Hepatocyte (in vitro differentiated cells): ENCODE measurements around the gene TMSB4X. TPM values are rescaled to one million over a fixed set of nuclear protein-coding genes. Genes with fewer than 3 reads are reported as not detected.
"Not testable (repeated sequence)": the region's sequence is repeated elsewhere in the genome, so short reads cannot be mapped to it uniquely, and the experiment has no call there.

Source experiments
- DNase-seq: peaks from one replicate; pipeline ENCODE4 v3.0.0-alpha.2; 2016; ENCODE audit warnings: low spot score
- H2AFZ ChIP-seq: fragments of 200-600 bp; sonication (generic); 2 replicates; pipeline ENCODE4 v1.6.0; 2016; ENCODE audit warnings: antibody characterized with exemption, mild to moderate bottlenecking
- H3K27ac ChIP-seq: fragments of 200-600 bp; sonication (generic); 2 replicates; pipeline ENCODE4 v1.5.1; 2016; ENCODE audit warnings: mild to moderate bottlenecking
- H3K27me3 ChIP-seq: fragments of 200-600 bp; sonication (generic); 2 replicates; pipeline ENCODE4 v1.6.1; 2016
- H3K36me3 ChIP-seq: fragments of 200-600 bp; sonication (generic); replicated peaks from 2 replicates; pipeline ENCODE4 v1.5.1; 2016; ENCODE audit warnings: low read depth; ENCODE audit not compliant: insufficient read depth
- H3K4me1 ChIP-seq: fragments of 200-600 bp; sonication (generic); 2 replicates; pipeline ENCODE4 v1.5.1; 2016; ENCODE audit warnings: mild to moderate bottlenecking, moderate library complexity; ENCODE audit not compliant: insufficient read depth
- H3K4me2 ChIP-seq: fragments of 200-600 bp; sonication (generic); 2 replicates; pipeline ENCODE4 v1.6.0; 2016
- H3K4me3 ChIP-seq: fragments of 200-600 bp; sonication (generic); 2 replicates; pipeline ENCODE4 v1.5.1; 2016; ENCODE audit warnings: mild to moderate bottlenecking
- H3K79me2 ChIP-seq: fragments of 200-600 bp; sonication (generic); 2 replicates; pipeline ENCODE4 v1.6.0; 2017; ENCODE audit warnings: mild to moderate bottlenecking
- H3K9me2 ChIP-seq: fragments of 200-600 bp; sonication (generic); replicated peaks from 2 replicates; pipeline ENCODE4 v1.6.0; 2017; ENCODE audit warnings: mild to moderate bottlenecking; ENCODE audit not compliant: insufficient read depth
- H3K9me3 ChIP-seq: fragments of 200-600 bp; sonication (generic); 2 replicates; pipeline ENCODE4 v1.5.1; 2016; ENCODE audit warnings: low read depth, mild to moderate bottlenecking
- H4K20me1 ChIP-seq: fragments of 200-600 bp; sonication (generic); 2 replicates; pipeline ENCODE4 v1.6.0; 2016; ENCODE audit warnings: mild to moderate bottlenecking; ENCODE audit not compliant: insufficient read depth, poor library complexity, severe bottlenecking
- EZH2 ChIP-seq: fragments of 200-600 bp; sonication (generic); IDR thresholded peaks from 2 replicates; pipeline ENCODE4 v1.6.1; 2016; ENCODE audit warnings: antibody characterized with exemption, mild to moderate bottlenecking, borderline replicate concordance
- EZH2phosphoT487 ChIP-seq: fragments of 200-600 bp; sonication (generic); IDR thresholded peaks from one replicate; pipeline ENCODE4 v1.6.1; 2018; ENCODE audit warnings: antibody characterized with exemption, mild to moderate bottlenecking, low read depth, moderate library complexity; ENCODE audit not compliant: unreplicated experiment, severe bottlenecking
- WGBS: methylation state at CpG from one replicate; pipeline ENCODE4 v1.1.6; 2016; ENCODE audit warnings: low lambda C conversion rate; ENCODE audit errors: missing lambda C conversion rate; 5-methylcytosine and 5-hydroxymethylcytosine counted together
- polyA plus RNA-seq: library from polyadenylated mRNA; unstranded; fragments of >200 nt; fragmentation: Nextera tagmentation; extraction: Ambion mirVana; gene quantifications from 2 replicates; pipeline ENCODE4 v1.2.1, GENCODE V29; 2016
- total RNA-seq: library from RNA; depleted of rRNA; stranded (reverse); fragments of >200 nt; gene quantifications from 2 replicates; pipeline ENCODE4 v1.2.3, GENCODE V29; 2014
- TF ChIP-seq, protein P1 (sequence below): fragments of 200-600 bp; sonication (generic); IDR thresholded peaks from 2 replicates; pipeline ENCODE4 v1.5.1; 2016; ENCODE audit warnings: antibody characterized with exemption, mild to moderate bottlenecking; ENCODE audit not compliant: poor library complexity

The TMSB4X gene
- total and polyA plus RNA-seq, 2 experiments from 2014 or later, result 6,141 to 9,038 TPM

DNA sequence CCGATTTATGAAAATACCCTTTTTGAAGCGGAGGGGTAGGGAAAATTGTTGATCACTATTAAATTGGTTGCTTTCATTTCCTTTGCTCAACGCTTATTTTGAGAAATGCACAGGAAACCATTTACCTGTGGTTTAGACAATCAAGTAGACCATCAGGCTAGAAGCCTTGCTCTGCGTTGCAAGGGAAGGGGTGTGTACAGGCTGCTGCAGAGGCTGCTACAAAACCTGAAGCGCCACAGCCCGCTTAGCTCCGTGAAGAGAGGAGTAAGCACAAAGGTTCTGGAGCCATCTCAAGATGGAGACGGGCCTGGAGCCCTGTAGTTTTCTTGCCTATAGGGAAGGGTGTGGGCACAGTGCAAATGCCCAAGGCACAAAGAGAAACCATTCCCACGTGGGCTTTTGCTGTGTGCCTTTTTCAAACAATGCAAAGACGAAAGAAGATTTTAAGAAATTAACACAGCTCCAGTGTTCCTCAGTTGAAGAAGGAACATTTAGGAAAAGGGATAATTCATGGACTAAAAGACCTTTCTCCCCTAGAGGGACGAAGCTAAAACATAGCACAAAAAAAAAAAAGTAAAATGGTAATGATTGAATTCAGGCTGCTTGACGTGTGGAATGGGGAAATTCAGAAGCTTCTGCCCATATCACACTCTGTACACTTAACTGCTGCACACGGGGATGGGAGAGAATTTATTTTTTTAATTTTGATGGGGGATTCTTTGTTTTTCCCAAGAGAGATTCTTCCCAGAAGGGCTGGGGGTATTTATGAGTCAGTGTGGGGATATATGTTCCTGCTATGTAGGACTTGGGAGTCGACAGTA is 3.5 kb downstream of the TMSB4X start:
- H2AFZ ChIP-seq, result no peak overlapping the region
- peaks cover 38% of the 10 kb centered on the region for H3K79me2 ChIP-seq
- H3K9me3 ChIP-seq, result no peaks in the 10 kb centered on the region
- peak overlapping the region; percentile 99 for H3K27ac ChIP-seq
- H3K4me3 ChIP-seq, result peak overlapping the region; percentile 84
- no peaks in the 10 kb centered on the region for H3K9me2 ChIP-seq
- WGBS, result 18% methylated on average over 14 of the region's 14 CpGs
- no peaks in the 10 kb centered on the region for H3K27me3 ChIP-seq
- no peaks in the 10 kb centered on the region for H3K36me3 ChIP-seq
- peak overlapping the region; percentile 79 for H3K4me2 ChIP-seq
- H3K4me1 ChIP-seq, result peaks cover 31% of the 10 kb centered on the region
- TF ChIP-seq, protein P1, sequence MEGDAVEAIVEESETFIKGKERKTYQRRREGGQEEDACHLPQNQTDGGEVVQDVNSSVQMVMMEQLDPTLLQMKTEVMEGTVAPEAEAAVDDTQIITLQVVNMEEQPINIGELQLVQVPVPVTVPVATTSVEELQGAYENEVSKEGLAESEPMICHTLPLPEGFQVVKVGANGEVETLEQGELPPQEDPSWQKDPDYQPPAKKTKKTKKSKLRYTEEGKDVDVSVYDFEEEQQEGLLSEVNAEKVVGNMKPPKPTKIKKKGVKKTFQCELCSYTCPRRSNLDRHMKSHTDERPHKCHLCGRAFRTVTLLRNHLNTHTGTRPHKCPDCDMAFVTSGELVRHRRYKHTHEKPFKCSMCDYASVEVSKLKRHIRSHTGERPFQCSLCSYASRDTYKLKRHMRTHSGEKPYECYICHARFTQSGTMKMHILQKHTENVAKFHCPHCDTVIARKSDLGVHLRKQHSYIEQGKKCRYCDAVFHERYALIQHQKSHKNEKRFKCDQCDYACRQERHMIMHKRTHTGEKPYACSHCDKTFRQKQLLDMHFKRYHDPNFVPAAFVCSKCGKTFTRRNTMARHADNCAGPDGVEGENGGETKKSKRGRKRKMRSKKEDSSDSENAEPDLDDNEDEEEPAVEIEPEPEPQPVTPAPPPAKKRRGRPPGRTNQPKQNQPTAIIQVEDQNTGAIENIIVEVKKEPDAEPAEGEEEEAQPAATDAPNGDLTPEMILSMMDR, result no peak
- DNase-seq, result peak; percentile 75
- peaks cover 9% of the 10 kb centered on the region for H4K20me1 ChIP-seq

DNA sequence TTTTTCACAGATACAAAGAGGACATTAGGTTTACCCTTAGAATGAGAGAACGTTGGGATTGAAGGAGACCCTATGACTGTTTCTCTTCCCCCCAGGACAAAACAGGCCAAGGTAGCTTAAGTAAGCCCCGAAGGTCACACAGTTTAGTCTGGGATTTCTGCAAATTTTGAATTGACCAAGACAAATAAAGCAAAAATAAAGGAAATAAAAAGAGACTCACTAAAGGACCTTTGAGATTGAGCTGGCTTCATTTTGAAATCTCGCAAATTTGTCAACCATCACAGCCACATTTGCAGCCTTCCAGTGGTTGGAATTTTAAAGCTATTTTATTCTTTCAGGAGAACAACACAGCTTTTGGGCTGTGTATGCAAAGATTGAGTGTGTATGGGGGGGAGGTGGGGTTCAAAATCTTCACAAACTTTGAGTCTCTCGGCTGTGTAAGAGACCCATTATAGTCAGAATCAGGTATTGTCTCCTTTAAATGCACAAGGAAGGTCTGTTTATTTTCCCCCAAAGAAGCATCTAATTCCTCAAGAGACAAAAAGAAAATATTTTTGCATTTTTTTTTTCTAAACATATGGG is 4.2 kb downstream of the TMSB4X start:
- Histone ChIP-seq H3K9me3 (no peaks in the 10 kb centered on the region), H3K36me3 (no peaks in the 10 kb centered on the region), H3K9me2 (no peaks in the 10 kb centered on the region), H2AFZ (no peak overlapping the region), H3K27ac (peak overlapping the region; percentile 99), H3K4me2 (peak overlapping the region; percentile 79), H3K79me2 (peaks cover 32% of the 10 kb centered on the region), H4K20me1 (peaks cover 9% of the 10 kb centered on the region), H3K4me1 (peaks cover 27% of the 10 kb centered on the region), H3K4me3 (no peak overlapping the region), H3K27me3 (no peaks in the 10 kb centered on the region)
- no peak for TF ChIP-seq EZH2phosphoT487
- DNase-seq, result no peak
- 62% methylated on average over 4 of the region's 4 CpGs for WGBS

DNA sequence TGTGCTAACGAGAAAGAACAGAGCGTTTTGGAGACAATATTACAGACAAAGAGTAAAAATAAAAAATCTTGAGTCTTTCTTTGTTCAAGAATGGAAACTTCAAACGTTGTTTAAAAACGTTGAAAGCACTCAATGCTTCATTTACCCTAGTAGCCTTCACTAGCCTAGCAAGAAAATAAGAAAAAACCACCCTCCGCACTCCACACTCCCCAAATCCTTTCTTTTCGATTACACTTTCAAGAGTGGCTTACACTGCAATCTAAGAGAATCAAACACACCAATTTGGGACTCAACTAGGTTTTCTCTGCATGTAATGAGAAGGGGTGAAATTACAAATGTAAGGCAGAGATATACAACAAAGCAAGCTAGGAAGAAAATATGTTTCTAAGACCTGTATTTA is 4.7 kb downstream of the TMSB4X start:
- 45% methylated on average over 6 of the region's 6 CpGs for WGBS

DNA sequence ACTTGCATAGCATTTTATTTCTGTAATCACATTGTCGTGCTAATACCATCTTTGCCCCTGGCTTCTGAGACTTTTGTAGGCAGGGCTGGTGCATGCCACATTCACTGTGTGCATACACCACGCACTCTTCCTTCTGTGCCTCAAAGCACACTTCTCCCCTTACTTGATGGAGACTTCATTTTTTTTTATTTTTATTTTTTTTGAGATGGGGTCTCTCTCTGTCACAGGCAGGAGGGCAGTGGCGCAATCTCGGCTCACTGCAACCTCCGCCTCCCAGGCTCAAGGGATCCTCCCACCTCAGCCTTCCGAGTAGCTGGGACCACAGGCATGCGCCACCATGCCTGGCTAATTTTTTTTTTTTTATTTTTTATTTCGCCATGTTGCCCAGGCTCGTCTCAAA is 5.1 kb downstream of the TMSB4X start:
- not testable (repeated sequence) for H3K9me3 ChIP-seq, H3K27me3 ChIP-seq, H3K4me2 ChIP-seq, H4K20me1 ChIP-seq, H3K4me3 ChIP-seq, H3K36me3 ChIP-seq, H2AFZ ChIP-seq, H3K9me2 ChIP-seq, DNase-seq
- Histone ChIP-seq H3K79me2 (peaks cover 29% of the 10 kb centered on the region), H3K27ac (peak overlapping the region; percentile 99), H3K4me1 (peaks cover 33% of the 10 kb centered on the region)
- 92% methylated on average over 9 of the region's 9 CpGs for WGBS

More for the DNA sequence above, 4.7 kb downstream of the TMSB4X start:
- TF ChIP-seq, protein P1, result no peak
- TF ChIP-seq EZH2phosphoT487, result no peak
- TF ChIP-seq EZH2, result no peak
- Histone ChIP-seq H3K4me3 (no peak overlapping the region), H3K4me1 (peaks cover 29% of the 10 kb centered on the region), H2AFZ (no peak overlapping the region), H4K20me1 (peaks cover 9% of the 10 kb centered on the region), H3K36me3 (no peaks in the 10 kb centered on the region), H3K27ac (peak overlapping the region; percentile 99), H3K9me2 (no peaks in the 10 kb centered on the region), H3K4me2 (peak overlapping the region; percentile 79), H3K9me3 (no peaks in the 10 kb centered on the region), H3K27me3 (no peaks in the 10 kb centered on the region), H3K79me2 (peaks cover 30% of the 10 kb centered on the region)
- no peak for DNase-seq
